ENCODE data around the gene NETO1. TPM values are rescaled to one million over a fixed set of nuclear protein-coding genes. Genes with fewer than 3 reads are reported as not detected.

The NETO1 gene
- total RNA-seq, 1 donor from 2014 or later, result not detected

DNA sequence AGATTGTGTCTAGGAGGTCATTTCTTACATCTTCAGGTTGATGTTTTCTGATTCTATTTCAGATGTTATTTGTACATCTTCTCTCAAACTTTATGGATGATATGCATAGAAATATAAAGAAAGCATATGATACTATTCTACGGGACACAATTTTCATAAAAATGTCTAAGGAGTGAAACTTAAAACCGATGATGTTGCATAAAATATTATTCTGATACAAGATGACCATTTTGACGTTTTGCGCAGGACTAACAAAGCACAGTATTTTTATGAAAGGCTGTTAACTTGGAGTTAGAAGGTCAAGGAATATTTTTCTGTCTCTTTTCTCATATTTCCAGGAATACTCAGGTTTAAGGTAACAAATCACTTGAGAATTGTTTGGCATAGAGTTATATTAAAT lies 8.7 kb downstream of the NETO1 start:
- no peaks in the 10 kb centered on the region for H3K36me3 ChIP-seq
- no peaks in the 10 kb centered on the region for H3K4me1 ChIP-seq

GRCh38 chr18:72849671-72850070 lies 18.1 kb downstream of the NETO1 start:
- peaks cover 7% of the 10 kb centered on the region for H3K4me1 ChIP-seq
- no peaks in the 10 kb centered on the region for H3K36me3 ChIP-seq
- TF ChIP-seq CTCF (IDR thresholded peaks at IDR 0.05; ENCODE audit: borderline replicate concordance), result no peak
- H3K4me3 ChIP-seq, result no peak overlapping the region
- intact Hi-C loops (cut with micrococcal nuclease), result no loop called here
- peaks cover 9% of the 10 kb centered on the region for H3K9me3 ChIP-seq (replicated peaks)
- H3K27ac ChIP-seq (replicated peaks), result no peak overlapping the region
- H3K27me3 ChIP-seq (ENCODE audit: low read depth), result no peaks in the 10 kb centered on the region
- DNase-seq, result no peak

More for the DNA sequence above, 8.7 kb downstream of the NETO1 start:
- intact Hi-C loops (cut with micrococcal nuclease), result no loop called here
- no peaks in the 10 kb centered on the region for H3K9me3 ChIP-seq (replicated peaks)
- no peak overlapping the region for H3K4me3 ChIP-seq
- H3K27me3 ChIP-seq (ENCODE audit: low read depth), result peaks cover 16% of the 10 kb centered on the region
- no peak for DNase-seq
- H3K27ac ChIP-seq (replicated peaks), result no peak overlapping the region
- TF ChIP-seq CTCF (IDR thresholded peaks at IDR 0.05; ENCODE audit: borderline replicate concordance), result no peak

DNA sequence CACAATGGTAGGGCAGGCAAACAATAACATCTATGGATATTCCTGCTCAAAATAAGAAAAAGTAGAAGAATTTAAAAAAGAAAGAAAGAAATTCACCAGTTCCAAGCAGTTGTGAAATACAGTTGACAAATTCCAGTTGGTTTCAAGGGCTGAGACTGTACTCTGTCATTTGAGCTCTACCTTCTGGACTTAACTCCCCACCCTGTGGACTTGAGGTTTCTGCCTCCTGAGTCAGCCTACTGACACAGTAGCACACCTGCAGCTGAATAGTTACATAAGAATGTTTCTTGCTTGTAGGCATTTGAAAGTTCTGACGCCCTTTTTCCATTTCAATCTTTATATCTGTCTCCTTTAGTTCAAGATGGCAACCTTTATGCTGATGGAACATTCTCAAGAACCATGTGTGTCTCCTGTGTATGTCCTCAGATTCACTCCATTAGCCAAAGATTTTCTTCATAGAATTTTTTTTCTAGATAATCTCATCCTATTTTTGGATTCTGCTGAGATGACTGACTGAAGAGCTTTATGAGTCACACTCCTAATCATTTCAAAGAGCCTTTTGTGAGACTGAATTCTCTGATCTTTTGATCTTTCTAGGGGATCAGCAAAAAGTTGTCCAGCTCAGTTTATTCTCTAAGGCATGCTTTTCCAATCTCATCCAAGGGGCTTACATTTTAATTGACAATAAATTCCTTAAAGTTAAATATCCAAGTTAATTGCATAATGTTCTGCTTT lies 19.1 kb downstream of the NETO1 start:
- H3K4me3 ChIP-seq, result no peak overlapping the region
- DNase-seq, result no peak
- peaks cover 7% of the 10 kb centered on the region for H3K4me1 ChIP-seq
- no peak for TF ChIP-seq CTCF (IDR thresholded peaks at IDR 0.05; ENCODE audit: borderline replicate concordance)
- H3K27ac ChIP-seq (replicated peaks), result no peak overlapping the region
- H3K36me3 ChIP-seq, result no peaks in the 10 kb centered on the region
- intact Hi-C loops (cut with micrococcal nuclease), result no loop called here
- H3K27me3 ChIP-seq (ENCODE audit: low read depth), result no peaks in the 10 kb centered on the region
- peaks cover 9% of the 10 kb centered on the region for H3K9me3 ChIP-seq (replicated peaks)

DNA sequence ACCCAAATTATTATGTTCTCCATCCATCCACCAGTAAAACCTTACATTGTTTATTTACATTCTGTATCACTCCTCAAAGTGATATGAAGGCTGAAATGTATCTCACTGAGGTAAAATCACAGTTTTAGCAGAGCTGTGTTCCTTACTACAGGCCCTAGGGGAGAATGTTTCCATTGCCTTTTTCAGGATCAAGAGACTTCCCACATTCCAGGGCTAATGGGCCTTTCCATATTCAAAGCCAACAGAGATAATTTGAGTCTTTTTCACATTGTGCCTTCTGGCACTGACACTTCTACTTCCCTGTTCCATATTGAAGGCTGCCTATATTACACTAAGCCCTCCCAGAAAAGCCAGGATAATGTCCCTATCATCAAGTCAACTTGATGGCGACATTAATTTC lies 20.0 kb downstream of the NETO1 start:
- Histone ChIP-seq H3K9me3 (replicated peaks) (peaks cover 9% of the 10 kb centered on the region), H3K27ac (replicated peaks) (no peak overlapping the region), H3K27me3 (ENCODE audit: low read depth) (no peaks in the 10 kb centered on the region), H3K4me1 (peaks cover 7% of the 10 kb centered on the region), H3K36me3 (no peaks in the 10 kb centered on the region), H3K4me3 (no peak overlapping the region)
- TF ChIP-seq CTCF (IDR thresholded peaks at IDR 0.05; ENCODE audit: borderline replicate concordance), result no peak
- DNase-seq, result no peak
- intact Hi-C loops (cut with micrococcal nuclease), result no loop called here

GRCh38 chr18:72846736-72847533 lies 20.9 kb downstream of the NETO1 start:
- DNase-seq, result no peak
- H3K27me3 ChIP-seq (ENCODE audit: low read depth), result no peaks in the 10 kb centered on the region
- intact Hi-C loops (cut with micrococcal nuclease), result no loop called here
- H3K27ac ChIP-seq (replicated peaks), result no peak overlapping the region
- TF ChIP-seq CTCF (IDR thresholded peaks at IDR 0.05; ENCODE audit: borderline replicate concordance), result no peak
- no peaks in the 10 kb centered on the region for H3K36me3 ChIP-seq
- H3K9me3 ChIP-seq (replicated peaks), result peaks cover 9% of the 10 kb centered on the region
- no peak overlapping the region for H3K4me3 ChIP-seq
- H3K4me1 ChIP-seq, result peaks cover 7% of the 10 kb centered on the region

Data from left ventricle myocardium inferior (tissue), 1 donor.